GM12872 (cell line): Measurements from ENCODE around the gene MAP3K20.

Experiments used
- CTCF ChIP-seq: IDR thresholded peaks from 3 replicates; pipeline ENCODE4 v1.5.1; 2011; ENCODE audit warnings: low read depth, mild to moderate bottlenecking, low read length, moderate library complexity; ENCODE audit not compliant: insufficient read depth

Gene MAP3K20

GRCh38 chr2:173160618-173161017 is 85.0 kb downstream of the MAP3K20 start:
- TF ChIP-seq CTCF = no peak

- no peak for TF ChIP-seq CTCF
Measured at GRCh38 chr2:173161040-173161439, 85.4 kb downstream of the MAP3K20 start.

DNA sequence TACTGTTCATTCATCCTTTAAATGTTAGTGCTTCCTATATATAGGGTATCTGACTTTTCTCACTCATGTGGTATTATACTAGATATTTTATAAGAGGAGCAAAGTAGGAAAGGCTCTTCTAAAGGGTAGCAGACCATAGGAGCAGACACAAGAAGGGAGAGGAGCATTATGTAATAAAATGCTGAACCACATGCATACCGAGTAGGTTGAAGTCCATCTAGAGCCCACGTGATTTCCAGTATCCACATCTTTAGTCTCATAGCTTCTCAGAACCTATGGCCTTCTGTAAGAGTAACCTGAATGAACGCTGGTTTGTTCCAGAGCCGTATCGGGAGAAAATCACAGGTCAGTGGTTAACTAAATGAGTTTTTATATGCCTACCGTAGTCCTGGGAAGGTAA is 85.9 kb downstream of the MAP3K20 start:
- no peak for TF ChIP-seq CTCF

DNA sequence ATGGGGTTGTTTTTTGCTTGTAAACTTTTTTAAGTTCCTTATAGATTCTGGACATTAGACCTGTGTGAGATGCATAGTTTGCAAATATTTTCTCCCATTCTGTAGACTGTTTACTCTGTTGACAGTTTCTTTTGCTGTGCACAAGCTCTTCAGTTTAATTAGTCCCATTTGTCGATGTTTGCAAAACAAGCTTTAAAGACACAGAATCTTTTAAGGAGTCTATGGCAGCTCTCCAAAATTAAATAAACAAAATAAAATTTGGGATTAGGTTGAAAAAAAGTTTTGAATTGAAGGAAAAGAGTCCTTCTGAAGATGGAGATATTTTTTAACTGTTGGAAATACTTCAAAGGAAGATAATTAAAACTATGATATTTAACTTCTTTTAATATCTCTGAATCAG is 88.8 kb downstream of the MAP3K20 start:
- no peak for TF ChIP-seq CTCF

- no peak for TF ChIP-seq CTCF
Measured at GRCh38 chr2:173165443-173166238, 90.0 kb downstream of the MAP3K20 start.

- no peak for TF ChIP-seq CTCF
Measured at GRCh38 chr2:173171321-173171720, 95.7 kb downstream of the MAP3K20 start.

DNA sequence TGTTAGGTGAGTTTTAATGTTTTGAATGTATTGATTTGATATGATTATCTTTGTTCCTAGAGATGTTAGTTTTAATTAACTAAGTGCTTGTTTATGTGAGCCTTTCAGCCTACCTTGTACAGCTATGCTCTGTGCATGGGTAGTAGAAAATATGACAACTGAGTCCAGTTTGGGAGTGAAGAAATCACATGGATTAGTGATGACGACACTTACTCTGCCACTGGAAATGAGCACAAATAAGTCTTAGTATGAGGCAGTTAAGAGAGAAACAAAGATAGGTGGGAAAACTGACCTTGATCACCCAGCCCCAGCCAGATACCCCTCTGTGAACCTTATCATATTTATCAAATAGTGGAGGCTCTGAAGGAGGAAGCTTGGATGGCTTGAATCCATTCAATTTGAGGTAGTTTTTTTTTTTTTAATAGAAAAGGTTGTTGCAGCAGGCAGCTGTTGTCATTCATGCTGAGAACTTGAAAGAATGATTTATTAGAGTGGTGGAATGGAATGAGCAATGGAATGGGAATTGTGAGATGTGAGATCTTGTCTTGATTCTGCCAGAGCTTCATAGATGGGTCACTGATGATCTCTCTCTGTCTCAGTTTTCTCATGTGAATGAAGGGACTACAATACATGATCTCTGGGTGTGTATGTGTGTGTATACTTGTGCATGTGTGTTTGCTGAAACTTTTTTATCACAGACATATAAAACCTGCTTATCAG is 96.4 kb downstream of the MAP3K20 start:
- no peak for TF ChIP-seq CTCF
